CD4-positive, alpha-beta T cell treated with Interleukin-15 for 1 hour (primary cell): ENCODE data around the gene MDFIC.
"Not testable (repeated sequence)": the region's sequence is repeated elsewhere in the genome, so short reads cannot be mapped to it uniquely, and the experiment has no call there.

ENCODE experiments used
- DNase-seq: peaks from one replicate; pipeline ENCODE4 v3.0.0-alpha.2; 2020

The MDFIC gene

GRCh38 chr7:114922026-114922651, at the start of gene MDFIC:
Gene MDFIC (plus strand): TSS chr7:114922094. CDS start chr7:114923034, 940 bp downstream.
- peak; percentile 45 for DNase-seq

DNA sequence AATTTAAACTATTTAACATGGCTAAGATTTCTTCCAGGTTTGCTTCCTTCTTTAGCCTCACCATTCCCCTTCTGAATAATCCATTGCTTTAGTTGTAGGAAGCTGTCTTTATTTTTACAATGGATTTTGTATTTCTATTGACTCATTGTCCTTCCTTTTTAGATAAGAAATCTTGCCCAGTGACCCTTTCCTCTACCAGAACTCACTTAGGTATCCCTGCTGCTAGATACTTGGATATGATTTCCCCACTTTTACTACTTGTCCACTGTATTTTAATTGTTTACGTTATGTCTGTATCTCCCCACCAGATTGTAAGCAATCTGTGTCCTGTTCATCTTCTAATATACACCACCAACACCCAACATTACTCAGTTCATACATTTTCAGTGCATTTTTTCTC, 47.7 kb upstream of the MDFIC start:
- no peak for DNase-seq

DNA sequence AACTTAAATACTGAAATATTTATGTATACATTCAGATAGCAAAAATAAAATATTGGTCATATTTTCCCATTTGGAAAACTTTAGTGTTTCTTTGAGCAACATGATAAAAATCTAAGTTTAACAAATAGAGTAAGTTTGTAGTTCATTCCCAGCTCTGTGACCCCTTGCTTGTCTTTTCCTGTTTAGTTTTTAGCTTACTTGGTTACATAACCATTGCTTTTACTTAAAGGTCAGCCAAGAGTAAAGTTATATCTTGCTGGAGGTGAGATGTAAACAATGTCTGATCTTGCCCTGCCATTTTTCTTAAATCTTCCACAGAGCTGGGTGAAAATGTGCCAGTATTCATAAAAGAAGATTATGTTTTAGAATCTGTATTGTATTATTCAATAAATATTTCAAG, 46.7 kb upstream of the MDFIC start:
- no peak for DNase-seq

DNA sequence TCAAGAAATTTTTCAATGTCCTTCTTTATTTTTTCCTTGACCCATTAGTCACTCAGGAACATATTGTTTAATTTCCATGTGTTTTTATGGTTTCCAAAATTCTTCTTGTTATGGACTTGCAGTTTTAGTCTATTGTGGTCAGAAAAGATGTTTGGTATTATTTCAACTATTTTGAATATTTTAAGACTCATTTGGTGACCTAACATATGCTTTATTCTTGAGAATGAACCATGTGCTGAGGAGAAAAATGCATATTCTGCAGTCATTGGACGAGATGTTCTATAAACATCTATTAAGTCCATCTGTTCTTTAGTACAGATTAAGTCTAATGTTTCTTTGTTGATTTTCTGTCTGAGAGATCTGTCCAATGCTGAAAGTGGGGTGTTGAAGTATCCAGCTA, 42.3 kb upstream of the MDFIC start:
- DNase-seq: no peak

DNA sequence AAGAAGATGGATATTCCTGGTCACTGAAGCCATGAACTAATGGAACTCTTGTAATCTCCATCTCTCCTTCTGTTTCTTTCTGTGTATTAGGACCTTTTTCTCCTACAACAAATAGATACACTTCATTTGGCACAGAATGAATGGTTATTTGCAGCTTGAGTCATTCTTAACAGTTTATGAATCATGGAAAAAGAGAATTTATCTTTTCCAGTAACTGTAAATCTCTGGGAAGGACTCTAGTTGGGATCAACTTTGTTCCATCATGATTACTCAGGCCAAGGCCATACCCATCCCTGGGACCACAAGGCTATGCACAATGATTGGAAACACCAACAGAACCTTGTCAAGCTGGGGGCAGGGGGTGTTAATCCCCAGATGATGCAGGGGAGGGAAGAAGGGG, 36.1 kb upstream of the MDFIC start:
- DNase-seq: no peak

DNA sequence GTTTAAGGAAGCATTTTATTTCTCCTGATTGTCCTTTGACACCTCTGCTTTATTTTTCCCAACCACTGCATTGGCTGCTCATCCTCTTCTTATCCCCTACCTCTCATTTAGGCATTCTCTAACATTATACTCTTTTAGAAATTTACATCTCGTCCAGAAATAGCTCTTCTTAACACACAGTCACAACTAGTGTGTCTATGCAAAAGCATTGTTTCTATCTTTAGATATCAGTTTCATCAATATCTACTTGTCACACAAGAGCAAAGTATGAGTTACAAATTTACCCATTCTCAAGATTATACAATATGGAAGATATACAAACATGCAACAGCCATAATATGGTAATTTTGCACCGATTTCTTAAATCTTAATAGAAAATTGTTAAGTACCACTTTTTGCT, 35.7 kb upstream of the MDFIC start:
- DNase-seq: no peak

- DNase-seq: not testable (repeated sequence)
These were observed 32.8 kb upstream of the MDFIC start for GRCh38 chr7:114889116-114889515.

GRCh38 chr7:114889646-114890285, 32.1 kb upstream of the MDFIC start:
- DNase-seq: no peak

DNA sequence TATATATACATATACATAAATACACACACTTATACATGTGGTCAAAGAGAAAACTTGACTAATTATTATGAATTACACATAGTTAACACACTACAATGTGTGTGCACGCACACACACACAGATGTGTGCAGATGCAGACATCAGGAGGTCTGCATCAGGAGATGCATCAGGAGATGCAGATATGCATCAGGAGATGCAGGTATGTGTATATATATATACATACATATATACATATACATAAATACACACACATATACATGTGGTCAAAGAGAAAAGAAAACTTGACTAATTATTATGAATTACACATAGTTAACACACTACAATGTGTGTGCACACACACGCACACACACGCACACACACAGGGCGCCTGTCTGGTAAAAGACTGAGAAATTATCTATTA, 31.3 kb upstream of the MDFIC start:
- no peak for DNase-seq

DNA sequence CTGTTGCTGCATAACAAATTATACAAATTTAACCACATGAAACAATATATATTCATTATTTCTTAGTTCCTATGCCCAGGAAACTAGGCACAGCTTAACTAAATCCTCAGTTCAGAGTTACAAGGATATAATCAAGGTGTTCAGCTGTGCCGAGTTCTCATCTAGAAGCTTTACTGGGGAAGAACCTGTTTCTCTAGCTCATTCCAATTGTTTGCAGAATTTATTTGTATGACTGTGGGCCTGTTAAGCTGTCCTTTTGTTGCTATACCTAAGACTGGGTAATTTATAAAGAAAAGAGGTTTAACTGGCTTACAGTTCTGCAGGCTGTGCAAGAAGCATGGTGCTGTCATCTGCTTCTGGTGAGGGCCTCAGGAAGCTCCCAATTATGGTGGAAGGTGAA, 21.8 kb upstream of the MDFIC start:
- DNase-seq: no peak

- no peak for DNase-seq
These were observed 20.1 kb upstream of the MDFIC start for GRCh38 chr7:114901771-114902170.

DNA sequence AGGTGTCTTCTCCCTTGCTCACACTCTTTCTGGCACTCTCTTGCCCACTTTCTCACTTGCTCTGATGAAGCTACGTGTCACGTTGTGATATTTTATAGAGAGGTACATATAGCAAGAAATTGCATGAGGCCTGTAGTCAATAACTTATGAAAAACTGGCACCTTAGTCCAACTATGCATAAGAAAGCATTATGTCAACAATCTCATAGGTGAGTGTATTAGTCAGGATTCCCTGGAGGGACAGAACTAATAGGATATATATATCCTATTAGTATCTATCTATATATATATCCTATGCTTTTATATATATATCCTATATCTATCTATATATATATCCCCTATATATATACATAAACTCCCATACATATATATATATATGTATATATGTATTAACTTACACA, 18.8 kb upstream of the MDFIC start:
- no peak for DNase-seq

DNA sequence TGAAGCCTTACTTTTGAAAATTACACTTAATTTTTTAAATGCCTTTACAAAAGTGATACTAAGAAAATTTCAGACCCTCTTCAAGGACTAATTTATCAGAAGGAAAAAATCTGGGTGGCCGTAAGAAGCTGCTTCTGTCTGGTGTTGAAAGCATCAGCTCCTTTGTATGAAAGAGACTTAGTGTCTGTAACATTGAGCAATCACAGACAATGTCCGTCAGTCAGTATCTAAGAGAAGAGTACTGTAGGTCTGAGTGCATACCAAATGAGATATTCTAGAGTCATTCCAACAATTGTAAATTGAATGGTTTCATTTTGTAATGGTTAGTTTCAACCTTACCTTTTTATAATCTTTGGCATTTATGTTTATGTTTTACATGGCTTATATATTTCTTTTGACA, 11.1 kb upstream of the MDFIC start:
- DNase-seq: no peak

GRCh38 chr7:114911411-114911810, 10.5 kb upstream of the MDFIC start:
- no peak for DNase-seq

- DNase-seq: no peak
These were observed 5.5 kb upstream of the MDFIC start for GRCh38 chr7:114916261-114916892.

- no peak for DNase-seq
These were observed 4.6 kb upstream of the MDFIC start for GRCh38 chr7:114917211-114917839.

- DNase-seq: no peak
These were observed 2.3 kb upstream of the MDFIC start for GRCh38 chr7:114919587-114919986.

GRCh38 chr7:114921631-114922025, 266 bp upstream of the MDFIC start:
- no peak for DNase-seq

GRCh38 chr7:114922652-114923402, 933 bp downstream of the MDFIC start:
- DNase-seq: peak; percentile 32

- DNase-seq: no peak
These were observed 1.5 kb downstream of the MDFIC start for GRCh38 chr7:114923403-114923713.

DNA sequence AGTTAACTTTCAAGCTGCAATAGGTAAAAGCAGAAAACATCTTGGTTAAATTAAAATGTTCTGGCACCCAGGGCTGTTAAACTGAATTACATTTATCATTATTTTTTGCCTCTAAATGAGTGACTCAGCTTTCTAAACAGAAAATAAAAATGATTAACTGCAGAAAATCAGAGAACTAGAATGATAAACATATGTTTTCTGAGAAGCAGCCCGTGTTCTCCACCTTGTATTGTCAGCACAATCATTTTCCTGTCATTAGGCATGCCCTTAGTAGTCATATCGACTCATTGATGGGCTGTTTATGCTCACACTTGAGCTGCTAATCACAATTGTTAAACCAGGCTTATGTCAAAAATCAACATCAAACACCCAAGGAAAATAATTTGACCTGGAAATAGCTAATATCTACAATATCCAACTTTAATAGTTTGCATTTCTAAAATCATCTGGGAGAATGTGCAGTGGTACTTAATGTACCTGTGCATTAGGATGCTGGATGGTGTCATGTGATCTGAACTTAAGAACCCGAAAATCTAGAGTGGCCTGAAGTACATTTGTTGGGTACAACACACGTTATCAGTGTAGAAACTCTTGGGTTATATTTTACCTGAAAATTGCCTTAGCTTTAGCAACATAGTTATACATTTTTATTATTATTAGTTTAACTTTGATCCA, 2.3 kb downstream of the MDFIC start:
- DNase-seq: no peak

- no peak for DNase-seq
These were observed 3.5 kb downstream of the MDFIC start for GRCh38 chr7:114925434-114925833.

GRCh38 chr7:114928060-114928459, 6.2 kb downstream of the MDFIC start:
- DNase-seq: no peak
